CD4-positive, alpha-beta T cell treated with Interleukin-21 for 1 hour (primary cell): ENCODE measurements around the gene PIGO.

ENCODE experiments used
- DNase-seq: peaks from one replicate; pipeline ENCODE4 v3.0.0-alpha.2; 2020

PIGO gene

DNA sequence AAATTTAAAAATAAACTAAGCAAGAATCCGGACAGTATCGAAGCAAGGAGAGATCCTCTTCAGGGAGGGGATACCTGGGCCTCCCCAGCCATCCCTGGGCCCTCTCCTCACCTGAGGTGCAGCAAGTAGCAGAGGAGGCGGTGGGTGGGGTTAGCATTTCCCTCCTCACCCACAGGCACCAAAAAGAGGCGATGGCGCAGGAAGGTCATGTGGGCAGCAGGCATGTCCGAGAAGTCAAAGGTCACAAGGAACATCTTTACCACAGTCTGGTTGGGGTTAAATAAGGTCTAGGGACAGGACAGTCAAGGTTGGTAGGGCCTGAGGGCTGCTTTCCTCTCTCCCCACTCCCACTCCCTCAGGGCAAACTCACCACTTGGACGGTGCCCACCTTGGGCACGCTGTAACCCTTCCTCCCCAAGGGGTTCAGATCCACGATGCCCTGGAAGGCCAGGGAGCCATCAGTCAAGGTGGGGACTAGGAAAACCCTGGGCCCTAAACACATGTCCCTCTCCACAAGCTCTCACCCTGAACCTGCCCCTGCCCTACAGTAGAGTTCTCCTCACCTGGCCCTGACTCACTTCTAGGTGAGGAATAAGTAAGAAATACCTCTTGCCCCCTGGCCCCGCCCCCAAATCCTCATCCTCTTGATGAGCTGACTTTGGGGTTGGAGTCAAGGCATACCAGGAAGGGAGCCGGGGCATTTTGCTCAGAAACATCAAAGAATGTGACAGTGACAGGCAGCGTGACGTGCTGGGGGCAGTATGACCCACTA, 9.4 kb upstream of the PIGO start:
- no peak for DNase-seq

- DNase-seq, result no peak
Measured at GRCh38 chr9:35105126-35105525, 8.7 kb upstream of the PIGO start.

GRCh38 chr9:35104586-35104985, 8.2 kb upstream of the PIGO start:
- no peak for DNase-seq

DNA sequence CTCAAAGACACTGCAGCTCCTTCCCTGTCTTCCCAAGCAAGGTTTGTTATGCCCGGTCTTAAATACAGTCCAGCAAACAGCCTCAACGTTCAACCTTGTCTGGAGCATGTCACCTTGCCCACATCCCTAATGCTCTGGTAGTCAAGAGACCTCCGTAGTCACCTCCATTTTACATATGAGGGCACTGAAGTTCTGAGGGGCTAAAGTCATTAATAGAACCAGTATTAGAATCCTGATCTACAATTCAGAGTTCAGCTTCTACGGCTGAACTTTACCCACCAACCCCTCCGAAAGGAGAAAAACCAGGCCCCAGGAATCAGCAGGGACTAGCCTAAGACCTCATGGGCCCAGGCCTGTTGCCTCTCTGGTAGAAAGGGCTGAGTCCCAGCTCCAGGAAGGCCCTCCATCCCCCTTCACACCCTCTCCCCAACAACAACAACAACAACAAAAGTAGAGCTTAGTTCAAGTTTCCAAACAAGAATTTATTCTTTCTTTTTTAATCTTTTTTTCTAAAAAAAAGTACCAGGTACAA, 7.3 kb upstream of the PIGO start:
- no peak for DNase-seq

DNA sequence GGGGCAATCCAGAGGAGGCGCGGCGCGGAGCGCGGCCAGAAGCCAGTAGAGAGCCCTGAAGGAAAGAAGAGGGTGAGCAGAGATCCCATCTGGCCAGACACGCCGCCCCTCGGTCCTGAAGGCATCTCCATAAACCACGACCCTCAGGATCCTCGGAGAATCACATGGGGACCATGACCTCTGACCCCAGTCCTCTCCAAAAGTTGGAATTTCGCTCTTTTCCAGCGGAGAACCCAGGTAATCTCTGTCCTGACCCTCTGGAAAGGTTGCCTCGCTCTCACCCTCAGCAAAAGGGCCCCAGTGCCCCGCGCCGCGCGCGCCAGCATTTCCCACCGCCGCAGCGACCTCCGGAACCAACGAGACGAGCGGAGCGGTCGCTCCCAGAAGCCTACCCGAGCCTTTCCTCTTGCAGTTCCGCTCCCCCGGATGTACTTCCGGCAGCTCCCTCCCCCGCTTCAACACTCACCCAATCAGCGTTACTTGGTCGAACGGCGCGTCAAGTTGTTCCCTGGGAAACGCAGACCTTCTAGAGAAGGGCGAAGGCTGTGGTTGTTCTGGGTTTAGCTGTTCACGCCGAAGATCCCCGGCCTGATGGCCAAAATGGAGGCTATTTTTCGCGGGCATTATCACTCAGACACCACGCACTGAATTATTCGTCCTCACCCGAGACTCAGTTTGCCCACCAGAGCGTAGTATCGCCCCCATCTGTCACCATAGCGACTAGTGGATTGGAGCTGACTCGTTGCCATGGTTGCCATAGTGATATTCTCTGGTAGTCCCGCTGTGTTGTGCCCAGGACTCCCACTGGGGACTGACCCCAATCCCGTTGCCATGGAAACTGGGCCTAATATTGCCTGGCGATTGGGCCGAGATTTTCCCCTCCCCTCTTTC, 6.6 kb upstream of the PIGO start, which contains the start of gene STOML2:
TSS of gene STOML2 (minus strand) at position 363 of the 891 bp plus-strand sequence. CDS start at position 326, 37 bp downstream.
- DNase-seq, result peak; percentile 95

GRCh38 chr9:35102465-35102768, 6.0 kb upstream of the PIGO start:
- no peak for DNase-seq

- DNase-seq, result no peak
Measured at GRCh38 chr9:35097573-35097972, 1.2 kb upstream of the PIGO start.

DNA sequence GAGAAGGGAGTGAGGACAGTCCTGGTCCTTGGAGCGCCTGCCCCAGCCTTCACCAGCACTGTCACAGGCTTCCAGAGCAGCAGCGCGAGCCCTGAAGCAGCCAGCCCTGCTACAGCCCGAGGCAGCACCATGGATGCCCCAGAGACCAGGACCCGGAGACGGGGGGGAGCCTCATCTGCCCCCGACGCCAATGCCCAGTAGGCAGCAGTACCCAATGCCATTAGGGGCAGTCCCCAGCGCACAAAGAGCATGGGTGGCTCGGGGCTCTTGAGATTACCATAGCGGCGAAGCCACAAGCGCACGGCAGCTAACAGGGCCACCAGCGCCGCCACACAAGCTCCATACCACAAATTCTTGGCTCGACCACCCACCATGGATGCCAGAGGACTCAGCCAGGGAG, 4.9 kb downstream of the PIGO start:
- DNase-seq, result no peak

- no peak for DNase-seq
Measured at GRCh38 chr9:35089434-35089833, 7.0 kb downstream of the PIGO start.

GRCh38 chr9:35085078-35085477, 11.3 kb downstream of the PIGO start:
- no peak for DNase-seq

- peak; percentile 84 for DNase-seq
Measured at GRCh38 chr9:35079426-35080341, 16.7 kb downstream of the PIGO start, which contains the start of gene FANCG. FANCG (minus strand) TSS chr9:35079942; CDS start chr9:35079524, 418 bp downstream.

GRCh38 chr9:35079041-35079425, 17.4 kb downstream of the PIGO start:
- no peak for DNase-seq

GRCh38 chr9:35078066-35078465, 18.3 kb downstream of the PIGO start:
- no peak for DNase-seq

GRCh38 chr9:35076848-35077247, 19.5 kb downstream of the PIGO start:
- DNase-seq, result no peak

DNA sequence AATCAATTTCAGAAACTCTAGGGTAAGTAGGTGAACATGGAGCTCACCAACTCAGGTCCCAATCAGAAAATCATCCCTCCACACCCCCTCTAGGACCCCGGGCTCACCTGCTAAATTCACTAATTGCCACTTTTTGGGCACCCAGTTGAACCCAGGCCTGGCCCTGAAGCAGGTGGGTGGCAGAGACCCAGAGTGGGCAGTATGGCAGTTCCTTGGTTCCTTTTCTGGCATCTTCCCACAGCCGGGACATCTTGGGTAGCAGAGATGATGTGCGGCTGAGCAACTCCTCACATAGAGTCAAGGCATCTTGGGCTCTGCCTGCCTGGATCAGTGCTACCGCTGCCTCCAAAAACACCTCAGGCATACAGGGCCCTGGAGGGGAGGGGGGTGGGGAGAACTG, 21.0 kb downstream of the PIGO start:
- no peak for DNase-seq

GRCh38 chr9:35074791-35075190, 21.6 kb downstream of the PIGO start:
- DNase-seq, result no peak

DNA sequence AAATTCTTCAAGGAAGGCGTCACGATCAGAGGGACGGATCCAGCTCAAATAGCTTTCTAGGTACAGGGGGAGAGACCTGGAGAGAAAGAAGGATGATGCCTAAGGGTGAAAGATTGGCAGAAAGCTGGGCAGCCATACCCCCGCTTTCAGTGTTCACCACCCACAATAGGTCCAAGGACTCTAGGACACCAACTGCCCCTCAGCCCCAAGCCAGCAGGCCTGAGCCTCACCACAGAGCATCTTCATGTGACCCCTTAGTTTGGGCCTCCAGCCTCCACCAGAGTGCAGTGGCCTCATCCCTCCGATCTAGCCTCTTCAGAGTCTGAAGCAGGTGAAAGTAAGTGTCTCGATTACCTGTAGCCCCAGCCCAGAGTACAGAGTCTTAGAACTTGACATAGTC, 22.2 kb downstream of the PIGO start:
- no peak for DNase-seq

- DNase-seq, result no peak
Measured at GRCh38 chr9:35073279-35073612, 23.1 kb downstream of the PIGO start.

- peak; percentile 99 for DNase-seq
Measured at GRCh38 chr9:35072461-35073278, 23.7 kb downstream of the PIGO start, which contains the start of gene VCP. VCP (minus strand) TSS chr9:35072625; CDS start chr9:35072353, 272 bp downstream.

GRCh38 chr9:35071814-35072460, 24.5 kb downstream of the PIGO start:
- peak; percentile 79 for DNase-seq
